DOHH2 (cell line): ENCODE data around the gene MADD.

Source experiments
- CTCF ChIP-seq: fragments of 200-600 bp; sonication (generic); IDR thresholded peaks from one replicate; pipeline ENCODE4 v1.5.1; 2014; ENCODE audit warnings: antibody characterized with exemption, mild to moderate bottlenecking, low read depth, low read length; ENCODE audit not compliant: poor library complexity, severe bottlenecking
- EZH2phosphoT487 ChIP-seq: fragments of 200-600 bp; sonication (generic); IDR thresholded peaks from 2 replicates; pipeline ENCODE4 v1.6.1; 2017; ENCODE audit warnings: borderline replicate concordance, mild to moderate bottlenecking, antibody characterized with exemption, low read length, moderate library complexity, mixed read lengths

- TF ChIP-seq CTCF, result no peak
- TF ChIP-seq EZH2phosphoT487, result no peak
Observed at GRCh38 chr11:47375546-47376085, 105.7 kb downstream of the MADD start.
